ENCODE data around the gene NBPF1.
"Not testable (repeated sequence)": the region's sequence is repeated elsewhere in the genome, so short reads cannot be mapped to it uniquely, and the experiment has no call there.

GRCh38 chr1:16602336-16603011, 10.9 kb downstream of the NBPF1 start:
- not testable (repeated sequence) for TF ChIP-seq EZH2 (IDR thresholded peaks at IDR 0.05; ENCODE audit: insufficient read depth, poor library complexity, severe bottlenecking); EZH2phosphoT487 (IDR thresholded peaks at IDR 0.05; ENCODE audit: insufficient read depth, low read depth)
